A549 (cell line): ENCODE results near the gene SLC25A19. TPM values are rescaled to one million over a fixed set of nuclear protein-coding genes. Genes with fewer than 3 reads are reported as not detected.
A peak's percentile ranks its signal among the peaks of the same experiment; 100 is the strongest.

Experiments used
- ATAC-seq, 2 experiments: fragments of 200-7000 bp in 1 of 2; fragments of >200 bp in 1 of 2; cut with Nextera tagmentation in 1 of 2; cut with Tn5 transposase in 1 of 2; 3 replicates each; pipeline versions ENCODE4 v1.8.0 to v1.9.1; 2018 to 2020; ENCODE audit warnings: mild to moderate bottlenecking in 1 of 2, moderate library complexity in 1 of 2
- CTCF ChIA-PET: fragments of 300-600 bp; sonication (Branson Sonifier 250); formaldehyde crosslinking; extraction: SDS; loops from one replicate; lab custom pipeline; 2021; ENCODE audit warnings: antibody characterized with exemption, inconsistent platforms; lab: Yijun Ruan, JAX
- POLR2A ChIA-PET: fragments of 350-600 bp; formaldehyde crosslinking; extraction: SDS; loops from one replicate; lab custom pipeline; 2021; ENCODE audit warnings: antibody characterized with exemption, inconsistent platforms; lab: Yijun Ruan, JAX
- DNase-seq, 2 experiments: peaks; one replicate each; pipeline versions ENCODE4 v3.0.0 to v3.0.0-alpha.2; 2011 to 2016; ENCODE audit warnings: low read depth in 1 of 2, low spot score in 1 of 2
- FAIRE-seq: peaks from 2 replicates; lab custom pipeline; 2011; peaks lifted over from hg19 to GRCh38; lab: Jason Lieb, UNC
- H3K27ac ChIP-seq, 2 experiments: fragments of >200 bp; sonication (Bioruptor Twin); formaldehyde crosslinking; 3 replicates each; pipeline ENCODE4 v1.5.1; 2016 to 2017
- H3K4me1 ChIP-seq: fragments of >200 bp; sonication (Bioruptor Twin); formaldehyde crosslinking; 3 replicates; pipeline ENCODE4 v1.6.1; 2016
- H3K4me2 ChIP-seq: fragments of >200 bp; sonication (Bioruptor Twin); formaldehyde crosslinking; 3 replicates; pipeline ENCODE4 v1.6.1; 2016
- H3K4me3 ChIP-seq: fragments of >200 bp; sonication (Bioruptor Twin); formaldehyde crosslinking; 3 replicates; pipeline ENCODE4 v1.5.1; 2016
- H3K9me3 ChIP-seq: fragments of >200 bp; sonication (Bioruptor Twin); formaldehyde crosslinking; 3 replicates; pipeline ENCODE4 v1.6.1; 2016
- EHF ChIP-seq: fragments of 250-450 bp; sonication (Bioruptor Pico); IDR thresholded peaks from 2 replicates; pipeline ENCODE4 v1.5.0; 2020; ENCODE audit warnings: mild to moderate bottlenecking
- EHMT2 ChIP-seq: fragments of 200-600 bp; sonication (generic); IDR thresholded peaks from 2 replicates; pipeline ENCODE4 v1.6.1; 2016; ENCODE audit warnings: antibody characterized with exemption, low read depth, mild to moderate bottlenecking, moderate library complexity
- ELK1 ChIP-seq: fragments of 150-350 bp; IDR thresholded peaks from 2 replicates; pipeline ENCODE4 v1.6.1; 2014; ENCODE audit warnings: low read depth, mild to moderate bottlenecking, low read length
- FOSL2 ChIP-seq, 2 experiments: fragments of 450-650 bp in 1 of 2; fragments of >200 bp in 1 of 2; sonication (Bioruptor Twin) in 1 of 2; formaldehyde crosslinking; IDR thresholded peaks; 2 replicates each; pipeline versions ENCODE4 v1.5.0 to v1.6.1; 2016 to 2020; ENCODE audit warnings: mild to moderate bottlenecking in 1 of 2, moderate library complexity in 1 of 2
- FOXS1 ChIP-seq: fragments of 250-450 bp; sonication (Bioruptor Pico); IDR thresholded peaks from 2 replicates; pipeline ENCODE4 v1.5.0; 2020; ENCODE audit warnings: mild to moderate bottlenecking, moderate library complexity
- NR3C1 ChIP-seq: fragments of >200 bp; sonication (Bioruptor Twin); formaldehyde crosslinking; IDR thresholded peaks from 3 replicates; pipeline ENCODE4 v1.6.1; 2017
- PHF8 ChIP-seq: fragments of 200-600 bp; sonication (generic); IDR thresholded peaks from 2 replicates; pipeline ENCODE4 v1.6.1; 2016; ENCODE audit warnings: low read depth, mild to moderate bottlenecking, antibody characterized with exemption, moderate library complexity, borderline replicate concordance
- POLR2AphosphoS2 ChIP-seq: conservative IDR thresholded peaks from 2 replicates; pipeline ENCODE4 v1.6.1; 2012; ENCODE audit warnings: low read length, improper control_type of control experiment, inconsistent platforms
- RFX5 ChIP-seq: fragments of 450-650 bp; IDR thresholded peaks from 2 replicates; pipeline ENCODE4 v1.7.1; 2014; ENCODE audit warnings: antibody characterized with exemption, mild to moderate bottlenecking, moderate library complexity
- TFCP2L1 ChIP-seq: fragments of 250-450 bp; sonication (Bioruptor Pico); IDR thresholded peaks from 2 replicates; pipeline ENCODE4 v1.5.0; 2021; ENCODE audit warnings: mild to moderate bottlenecking
- TP53 ChIP-seq: fragments of 250-450 bp; sonication (Bioruptor Pico); IDR thresholded peaks from 2 replicates; pipeline ENCODE4 v1.5.0; 2021; ENCODE audit warnings: mild to moderate bottlenecking, moderate library complexity
- WGBS: methylation state at CpG from one replicate; pipeline ENCODE4 v1.1.6; 2017; ENCODE audit errors: missing lambda C conversion rate; 5-methylcytosine and 5-hydroxymethylcytosine counted together
- polyA plus RNA-seq, 4 experiments: library from polyadenylated mRNA; depleted of rRNA in 3 of 4; stranded (reverse); fragments of >200 nt; fragmentation: RNase III in 1 of 4; extraction: RNeasy Plus Mini Kit Qiagen cat#74134 plus additional on column Dnase treatment in 1 of 4; gene quantifications; 2 replicates in 3 of 4; 3 replicates in 1 of 4; pipeline ENCODE4 v1.2.3, GENCODE V29; 2011 to 2017
- TF ChIP-seq, protein P1 (sequence below): fragments of >200 bp; sonication (Bioruptor Twin); formaldehyde crosslinking; IDR thresholded peaks from 3 replicates; pipeline ENCODE4 v1.5.1; 2016

The SLC25A19 gene
- polyA plus RNA-seq, 2 of the 4 experiments (the other 2 are of a cell fraction), result 14.9 to 15.3 TPM

DNA sequence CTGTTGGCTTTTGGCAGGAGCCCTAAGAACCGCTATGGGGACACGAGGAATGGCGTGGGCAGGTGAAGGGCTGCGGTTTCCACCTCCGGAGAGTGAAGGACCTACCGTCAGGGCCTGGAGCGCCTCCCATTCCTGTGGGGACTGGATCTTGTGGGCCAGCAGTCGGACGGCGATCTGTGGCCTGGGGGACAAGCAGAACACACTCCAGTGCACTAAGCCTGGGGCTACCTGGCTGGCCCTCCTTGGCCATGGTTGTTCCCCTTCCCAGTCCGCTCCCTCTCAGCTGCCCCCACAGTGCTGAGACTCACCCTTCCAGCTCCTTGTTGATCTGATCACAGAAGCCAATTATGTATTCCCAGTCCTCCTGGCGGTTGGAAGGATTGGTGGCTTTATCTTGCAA, 42.8 kb downstream of the SLC25A19 start (continued):
- TF ChIP-seq, protein P1, sequence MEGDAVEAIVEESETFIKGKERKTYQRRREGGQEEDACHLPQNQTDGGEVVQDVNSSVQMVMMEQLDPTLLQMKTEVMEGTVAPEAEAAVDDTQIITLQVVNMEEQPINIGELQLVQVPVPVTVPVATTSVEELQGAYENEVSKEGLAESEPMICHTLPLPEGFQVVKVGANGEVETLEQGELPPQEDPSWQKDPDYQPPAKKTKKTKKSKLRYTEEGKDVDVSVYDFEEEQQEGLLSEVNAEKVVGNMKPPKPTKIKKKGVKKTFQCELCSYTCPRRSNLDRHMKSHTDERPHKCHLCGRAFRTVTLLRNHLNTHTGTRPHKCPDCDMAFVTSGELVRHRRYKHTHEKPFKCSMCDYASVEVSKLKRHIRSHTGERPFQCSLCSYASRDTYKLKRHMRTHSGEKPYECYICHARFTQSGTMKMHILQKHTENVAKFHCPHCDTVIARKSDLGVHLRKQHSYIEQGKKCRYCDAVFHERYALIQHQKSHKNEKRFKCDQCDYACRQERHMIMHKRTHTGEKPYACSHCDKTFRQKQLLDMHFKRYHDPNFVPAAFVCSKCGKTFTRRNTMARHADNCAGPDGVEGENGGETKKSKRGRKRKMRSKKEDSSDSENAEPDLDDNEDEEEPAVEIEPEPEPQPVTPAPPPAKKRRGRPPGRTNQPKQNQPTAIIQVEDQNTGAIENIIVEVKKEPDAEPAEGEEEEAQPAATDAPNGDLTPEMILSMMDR, result no peak
- TF ChIP-seq TFCP2L1 (CRISPR knock-in tag), result no peak

DNA sequence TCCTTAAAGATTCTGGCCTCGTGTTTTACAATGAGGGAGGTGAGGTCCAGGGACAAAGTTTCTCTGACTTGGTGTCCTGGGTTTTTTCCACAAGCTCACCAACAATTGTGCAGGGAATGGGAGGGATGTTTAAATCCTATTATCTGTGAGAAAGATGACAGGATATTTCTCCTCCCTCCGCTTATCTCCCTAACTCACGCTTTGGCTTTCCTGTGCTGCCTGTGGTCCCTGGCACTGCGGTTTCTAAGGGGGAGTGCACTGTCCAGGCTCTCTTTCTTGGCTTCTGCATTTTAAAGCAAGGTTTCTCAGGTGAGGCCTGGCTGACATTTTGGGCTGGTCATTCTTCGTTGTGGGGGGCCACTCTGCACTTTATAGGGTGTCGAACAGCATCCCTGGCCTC, 44.2 kb downstream of the SLC25A19 start:
- TF ChIP-seq EHMT2 (no peak), TP53 (CRISPR knock-in tag) (no peak), EHF (CRISPR knock-in tag) (no peak), POLR2AphosphoS2 (no peak), RFX5 (no peak), PHF8 (no peak), NR3C1 (no peak), ELK1 (no peak), FOXS1 (CRISPR knock-in tag) (no peak)
- TF ChIP-seq, all 56 proteins: peak for 0
- Histone ChIP-seq H3K27ac (no peak overlapping the region), H3K4me2 (no peak overlapping the region), H3K4me1 (0 out of 3 replicates have a peak, but pooled peaks cover 6% of the 10 kb centered on the region), H3K9me3 (no peaks in the 10 kb centered on the region), H3K4me3 (no peak overlapping the region)
- CTCF ChIA-PET, result interaction anchor here (1.1 to 9.3 kb wide), 5 partner anchors 18 to 167 kb away, joined by 3 to 223 read pairs (median 5); partner anchors contain the start of gene MIF4GD
- no peak for DNase-seq
- no peak for ATAC-seq
- 90% methylated on average over 6 of the region's 6 CpGs for WGBS
- no peak for FAIRE-seq
- POLR2A ChIA-PET, result no interaction called here

DNA sequence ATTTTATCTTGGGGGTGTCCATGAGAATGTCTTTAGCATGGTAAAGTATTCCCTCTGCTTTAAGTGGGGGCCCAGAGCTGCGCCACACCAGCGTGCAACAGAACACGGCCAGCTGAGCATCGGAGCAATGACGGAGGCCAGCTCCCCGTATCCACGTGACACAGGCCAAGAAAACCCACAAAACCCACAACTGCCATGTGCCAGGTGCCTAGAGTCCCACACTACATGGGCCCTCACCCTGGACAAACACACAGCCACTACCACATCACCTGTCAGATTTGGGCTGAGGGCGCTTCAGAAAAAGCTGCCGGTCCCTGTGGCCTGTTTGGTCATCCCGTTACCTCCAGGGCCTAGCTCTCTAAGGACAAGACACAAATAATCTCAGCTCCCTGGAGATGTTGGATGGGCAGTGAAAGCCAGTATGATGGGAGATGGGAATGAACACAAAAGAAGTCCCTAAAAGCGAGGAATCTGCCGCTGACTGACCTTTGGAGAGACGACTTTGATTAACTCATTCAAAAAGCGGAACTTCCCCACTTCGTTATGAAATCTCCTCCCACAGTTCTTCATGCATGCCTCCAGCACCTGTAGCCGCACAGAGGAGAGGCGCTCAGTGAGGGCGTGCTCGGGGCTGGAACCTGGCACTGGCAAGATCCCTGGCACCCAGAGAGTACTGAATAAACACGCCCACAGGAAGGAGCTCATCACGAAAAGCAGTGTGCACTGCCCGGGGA, 44.9 kb downstream of the SLC25A19 start:
- no peak for ATAC-seq
- DNase-seq, result no peak
- no peak for FAIRE-seq
- ChIA-PET CTCF (interaction anchor here (1.1 to 9.3 kb wide), 6 partner anchors 19 to 168 kb away, joined by 3 to 223 read pairs (median 4); partner anchors contain the start of gene MIF4GD), POLR2A (no interaction called here)
- Histone ChIP-seq H3K27ac (no peak overlapping the region), H3K4me3 (no peak overlapping the region), H3K4me1 (0 out of 3 replicates have a peak, but pooled peaks cover 6% of the 10 kb centered on the region), H3K4me2 (no peak overlapping the region), H3K9me3 (no peaks in the 10 kb centered on the region)
- 91% methylated on average over 22 of the region's 22 CpGs for WGBS
- TF ChIP-seq FOSL2 (IDR thresholded peaks at IDR 0.05) (no peak), FOSL2 (CRISPR knock-in tag; IDR thresholded peaks at IDR 0.05) (no peak)

DNA sequence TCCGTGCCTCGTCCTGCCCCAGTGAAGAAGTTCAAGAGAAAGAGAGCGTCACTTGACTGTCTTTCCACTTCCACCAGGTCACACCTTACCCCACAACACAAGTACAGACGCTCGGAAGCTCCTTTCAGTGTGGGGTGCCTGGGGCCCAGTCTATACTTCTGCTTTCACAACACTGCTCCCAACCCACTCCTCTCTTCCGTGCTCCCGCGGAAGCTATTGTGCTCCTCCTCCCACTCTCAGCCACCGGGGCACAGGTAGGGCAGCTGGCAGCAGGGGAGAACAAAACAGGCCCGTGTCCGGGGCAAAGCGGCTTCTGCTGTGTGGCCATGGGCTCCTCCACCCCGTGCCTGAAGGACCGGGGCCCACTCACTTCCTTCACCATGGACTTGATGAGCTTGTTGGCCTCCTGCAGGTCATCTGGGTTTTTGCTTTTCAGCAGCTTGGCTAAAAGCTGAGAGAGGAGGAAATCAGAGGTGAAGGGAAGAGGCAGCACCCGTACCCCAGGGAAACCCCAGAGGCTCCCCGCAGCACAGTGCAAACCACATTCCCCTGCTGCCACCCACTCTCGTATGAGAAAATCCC, 46.7 kb downstream of the SLC25A19 start:
- Histone ChIP-seq H3K4me1 (0 out of 3 replicates have a peak, but pooled peaks cover 6% of the 10 kb centered on the region), H3K4me2 (no peak overlapping the region), H3K4me3 (no peak overlapping the region), H3K9me3 (no peaks in the 10 kb centered on the region), H3K27ac (no peak overlapping the region)
- no peak for DNase-seq
- no peak for FAIRE-seq
- CTCF ChIA-PET, result interaction anchor here (0.6 to 9.8 kb wide), 10 partner anchors 6 to 1472 kb away, joined by 3 to 223 read pairs (median 58); partner anchors contain the start of genes ARMC7, MIF4GD and NUP85
- 0 out of 2 replicates have a peak, but pooled peaks have one; percentile 19 for TF ChIP-seq POLR2AphosphoS2
- TF ChIP-seq TP53 (CRISPR knock-in tag), result no peak
- POLR2A ChIA-PET, result no interaction called here
- WGBS, result 93% methylated on average over 17 of the region's 17 CpGs
- no peak for ATAC-seq
